ENCODE data around the gene LUC7L2. TPM values are rescaled to one million over a fixed set of nuclear protein-coding genes. Genes with fewer than 3 reads are reported as not detected.
"Not testable (repeated sequence)": the region's sequence is repeated elsewhere in the genome, so short reads cannot be mapped to it uniquely, and the experiment has no call there.

Gene LUC7L2
- total RNA-seq, 1 experiment from 2014 or later: 74.2 TPM

DNA sequence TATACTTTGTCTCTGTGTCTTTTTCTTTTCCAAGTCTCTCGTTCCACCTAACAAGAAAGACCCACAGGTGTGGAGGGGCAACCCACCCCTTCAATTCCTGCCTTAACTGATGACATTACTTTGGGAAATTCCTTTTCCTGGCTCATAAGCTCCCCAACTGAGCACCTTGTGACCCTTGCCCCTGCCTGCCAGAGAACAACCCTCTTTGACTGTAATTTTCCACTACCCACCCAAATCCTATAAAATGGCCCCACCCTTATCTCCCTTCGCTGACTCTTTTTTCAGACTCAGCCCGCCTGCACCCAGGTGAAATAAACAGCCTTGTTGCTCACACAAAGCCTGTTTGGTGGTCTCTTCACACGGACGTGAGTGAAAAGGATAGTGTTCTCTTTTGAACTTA is 108.6 kb downstream of the LUC7L2 start:
- H3K4me3 ChIP-seq (ENCODE audit: low read depth, low read length); DNase-seq; BruUV-seq (replicated peaks); H3K4me3 Mint-ChIP-seq (ENCODE audit: unreplicated experiment); CTCF ChIA-PET; POLR2A ChIA-PET; H3K36me3 ChIP-seq (ENCODE audit: control insufficient read depth, insufficient read depth, low read length); intact Hi-C loops (cut with micrococcal nuclease; ENCODE audit: unreplicated experiment); H3K4me1 ChIP-seq; H3K9me3 ChIP-seq; H3K27me3 Mint-ChIP-seq (ENCODE audit: insufficient read depth, unreplicated experiment); H3K36me3 Mint-ChIP-seq (ENCODE audit: insufficient read depth, unreplicated experiment); H3K9me3 Mint-ChIP-seq (ENCODE audit: unreplicated experiment); H3K27me3 ChIP-seq (replicated peaks; ENCODE audit: control insufficient read depth, insufficient read depth, low read length): not testable (repeated sequence)
- Mint-ChIP-seq H3K27ac (ENCODE audit: unreplicated experiment) (peak overlapping the region; percentile 40), H3K4me1 (ENCODE audit: low read depth, unreplicated experiment) (peaks cover 19% of the 10 kb centered on the region)

DNA sequence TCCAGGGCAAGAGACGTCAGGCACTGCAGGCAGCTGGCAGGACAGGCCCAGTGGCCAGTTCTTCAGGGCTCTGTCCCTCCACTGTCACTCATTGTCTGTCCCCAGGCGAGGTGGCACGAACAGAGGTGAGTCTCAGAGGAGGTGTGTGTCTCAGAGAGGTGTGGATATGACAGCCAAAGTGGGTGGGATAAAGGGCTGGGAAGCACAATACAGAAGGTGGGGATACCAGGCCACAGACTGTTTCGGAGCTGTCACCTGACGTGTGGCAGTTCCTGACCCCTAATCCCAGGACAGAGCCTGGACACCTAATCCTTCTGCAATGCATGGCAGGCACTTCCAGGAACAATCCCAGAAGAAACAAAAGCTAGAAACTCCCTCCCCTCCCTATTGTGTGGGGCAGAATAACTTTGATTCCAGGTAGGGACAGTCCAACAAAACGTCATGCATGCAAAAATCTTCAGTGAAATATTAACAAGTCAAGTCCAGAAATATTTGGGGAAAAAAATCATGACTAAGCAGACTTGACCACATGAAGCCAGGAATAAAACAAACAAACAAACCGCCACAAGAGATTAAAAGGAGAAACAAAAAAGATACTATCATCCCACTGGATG is 112.2 kb downstream of the LUC7L2 start:
- Mint-ChIP-seq H3K36me3 (ENCODE audit: insufficient read depth, unreplicated experiment) (peaks cover 5% of the 10 kb centered on the region), H3K9me3 (ENCODE audit: unreplicated experiment) (no peaks in the 10 kb centered on the region), H3K27ac (ENCODE audit: unreplicated experiment) (peak overlapping the region; percentile 32), H3K27me3 (ENCODE audit: insufficient read depth, unreplicated experiment) (no peaks in the 10 kb centered on the region), H3K4me1 (ENCODE audit: low read depth, unreplicated experiment) (peaks cover 19% of the 10 kb centered on the region), H3K4me3 (ENCODE audit: unreplicated experiment) (no peak overlapping the region)
- no TSS peak for BruUV-seq (replicated peaks)
- Histone ChIP-seq H3K36me3 (ENCODE audit: control insufficient read depth, insufficient read depth, low read length) (no peaks in the 10 kb centered on the region), H3K9me3 (0 out of 2 replicates have a peak, but pooled peaks cover 3% of the 10 kb centered on the region), H3K4me3 (ENCODE audit: low read depth, low read length) (no peak overlapping the region), H3K27me3 (replicated peaks; ENCODE audit: control insufficient read depth, insufficient read depth, low read length) (no peaks in the 10 kb centered on the region), H3K4me1 (0 out of 2 replicates have a peak, but pooled peaks cover 4% of the 10 kb centered on the region)
- TF ChIP-seq, protein P1, sequence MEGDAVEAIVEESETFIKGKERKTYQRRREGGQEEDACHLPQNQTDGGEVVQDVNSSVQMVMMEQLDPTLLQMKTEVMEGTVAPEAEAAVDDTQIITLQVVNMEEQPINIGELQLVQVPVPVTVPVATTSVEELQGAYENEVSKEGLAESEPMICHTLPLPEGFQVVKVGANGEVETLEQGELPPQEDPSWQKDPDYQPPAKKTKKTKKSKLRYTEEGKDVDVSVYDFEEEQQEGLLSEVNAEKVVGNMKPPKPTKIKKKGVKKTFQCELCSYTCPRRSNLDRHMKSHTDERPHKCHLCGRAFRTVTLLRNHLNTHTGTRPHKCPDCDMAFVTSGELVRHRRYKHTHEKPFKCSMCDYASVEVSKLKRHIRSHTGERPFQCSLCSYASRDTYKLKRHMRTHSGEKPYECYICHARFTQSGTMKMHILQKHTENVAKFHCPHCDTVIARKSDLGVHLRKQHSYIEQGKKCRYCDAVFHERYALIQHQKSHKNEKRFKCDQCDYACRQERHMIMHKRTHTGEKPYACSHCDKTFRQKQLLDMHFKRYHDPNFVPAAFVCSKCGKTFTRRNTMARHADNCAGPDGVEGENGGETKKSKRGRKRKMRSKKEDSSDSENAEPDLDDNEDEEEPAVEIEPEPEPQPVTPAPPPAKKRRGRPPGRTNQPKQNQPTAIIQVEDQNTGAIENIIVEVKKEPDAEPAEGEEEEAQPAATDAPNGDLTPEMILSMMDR (IDR thresholded peaks at IDR 0.05; ENCODE audit: insufficient read depth in 1 of 2, low read depth in 1 of 2, low read length in 1 of 2, severe bottlenecking in 1 of 2, unreplicated experiment in 1 of 2): no peak
- POLR2A ChIA-PET: no interaction called here
- intact Hi-C loops (cut with micrococcal nuclease; ENCODE audit: unreplicated experiment): no loop called here
- no peak for DNase-seq
- CTCF ChIA-PET: interaction anchor here (1.3 kb wide), 1 partner anchor 12 kb away, joined by 3 read pairs; the partner anchor contains the start of gene KLRG2

Other genes starting within 250 kb of the LUC7L2 start
- 21.3 and 23.4 TPM in 2 replicates for gene UBN2, start 128.7 kb upstream of the LUC7L2 start, total RNA-seq (2022)
- gene FMC1, start 18.6 kb upstream of the LUC7L2 start, total RNA-seq (2022): 8.7 and 15.1 TPM in 2 replicates
- 4.7 and 4.9 TPM in 2 replicates for gene KLRG2, start 123.8 kb downstream of the LUC7L2 start, total RNA-seq (2022)
- not detected in 2 replicates for gene CLEC2L, start 163.8 kb downstream of the LUC7L2 start, total RNA-seq (2022)

Measured in Caco-2 (cell line).